Suppressor macrophage treated with lipopolysaccharide for 1 hour (primary cell): Measurements from ENCODE around the gene RALGDS.

ENCODE experiments used
- DNase-seq, 3 donors: peaks; one replicate each; pipeline ENCODE4 v3.0.0-alpha.2; 2020 to 2022

The RALGDS gene

GRCh38 chr9:133117271-133118178, 3.5 kb downstream of the RALGDS start:
- DNase-seq: peak in 2 of 3 donors; percentile 24 to 48

GRCh38 chr9:133116346-133117231, 4.5 kb downstream of the RALGDS start:
- no peak for DNase-seq

- DNase-seq: peak; percentile 86 to 87 (median 87)
Observed at GRCh38 chr9:133115604-133116345, 5.3 kb downstream of the RALGDS start.

GRCh38 chr9:133114886-133115603, 6.0 kb downstream of the RALGDS start:
- DNase-seq: peak; percentile 39 to 50 (median 41)

GRCh38 chr9:133113949-133114885, 6.8 kb downstream of the RALGDS start:
- no peak for DNase-seq

- peak; percentile 83 to 93 (median 89) for DNase-seq
Observed at GRCh38 chr9:133113163-133113948, 7.7 kb downstream of the RALGDS start.

- peak; percentile 95 to 97 (median 96) for DNase-seq
Observed at GRCh38 chr9:133112663-133113026, 8.4 kb downstream of the RALGDS start.

GRCh38 chr9:133111808-133112662, 9.0 kb downstream of the RALGDS start:
- peak in 2 of 3 donors; percentile 43 to 53 for DNase-seq

- DNase-seq: no peak
Observed at GRCh38 chr9:133109931-133110650, 10.9 kb downstream of the RALGDS start.

GRCh38 chr9:133108794-133109641, 12.0 kb downstream of the RALGDS start:
- DNase-seq: no peak

- DNase-seq: no peak
Observed at GRCh38 chr9:133107961-133108793, 12.9 kb downstream of the RALGDS start.

- DNase-seq: no peak
Observed at GRCh38 chr9:133107245-133107722, 13.8 kb downstream of the RALGDS start.

- DNase-seq: no peak
Observed at GRCh38 chr9:133106511-133107244, 14.4 kb downstream of the RALGDS start.

GRCh38 chr9:133105461-133105770, 15.6 kb downstream of the RALGDS start:
- DNase-seq: no peak

- no peak for DNase-seq
Observed at GRCh38 chr9:133104718-133105460, 16.2 kb downstream of the RALGDS start.
